PFSK-1 (cell line): Measurements from ENCODE around the gene SLAMF1.

Source experiments
- FOXP2 ChIP-seq: optimal IDR thresholded peaks from 2 replicates; pipeline ENCODE3; 2011; ENCODE audit warnings: borderline replicate concordance, control low read depth, inconsistent platforms; ENCODE audit not compliant: insufficient read depth; ENCODE audit errors: extremely low read length, extremely low read depth
- POLR2AphosphoS5 ChIP-seq: IDR thresholded peaks from 2 replicates; pipeline ENCODE4 v1.6.1; 2012; ENCODE audit warnings: low read depth, mild to moderate bottlenecking, control low read depth, low read length, moderate library complexity
- REST ChIP-seq, 2 experiments: IDR thresholded peaks; 2 replicates each; pipeline versions ENCODE4 v1.6.1 to v1.8.0; 2011 to 2012; ENCODE audit warnings: low read depth in 2 of 2, low read length in 2 of 2, control low read depth in 1 of 2, inconsistent platforms in 1 of 2, mild to moderate bottlenecking in 1 of 2, moderate library complexity in 1 of 2; ENCODE audit not compliant: insufficient read depth in 1 of 2
- SIN3A ChIP-seq: IDR thresholded peaks from 2 replicates; pipeline ENCODE4 v1.6.1; 2012; ENCODE audit warnings: mild to moderate bottlenecking, low read length, moderate library complexity, borderline replicate concordance; ENCODE audit not compliant: insufficient read depth
- TAF1 ChIP-seq: IDR thresholded peaks from 2 replicates; pipeline ENCODE4 v1.6.1; 2012; ENCODE audit warnings: low read length, control low read depth, borderline replicate concordance; ENCODE audit not compliant: insufficient read depth

Gene SLAMF1

GRCh38 chr1:160669802-160670201 is 23.0 kb upstream of the SLAMF1 start:
- TF ChIP-seq SIN3A (no peak), REST (IDR thresholded peaks at IDR 0.05; ENCODE audit: insufficient read depth in 1 of 2, low read depth in 2 of 2, low read length in 2 of 2) (no peak), FOXP2 (no peak), TAF1 (no peak), POLR2AphosphoS5 (no peak)

- TF ChIP-seq REST (IDR thresholded peaks at IDR 0.05; ENCODE audit: insufficient read depth in 1 of 2, low read depth in 2 of 2, low read length in 2 of 2) (no peak), SIN3A (no peak), FOXP2 (no peak), POLR2AphosphoS5 (no peak), TAF1 (no peak)
Observed at GRCh38 chr1:160669276-160669675, 22.4 kb upstream of the SLAMF1 start.

- TF ChIP-seq POLR2AphosphoS5 (no peak), REST (IDR thresholded peaks at IDR 0.05; ENCODE audit: insufficient read depth in 1 of 2, low read depth in 2 of 2, low read length in 2 of 2) (no peak), SIN3A (no peak), FOXP2 (no peak), TAF1 (no peak)
Observed at GRCh38 chr1:160667896-160668295, 21.1 kb upstream of the SLAMF1 start.

- no peak for TF ChIP-seq REST (IDR thresholded peaks at IDR 0.05; ENCODE audit: insufficient read depth in 1 of 2, low read depth in 2 of 2, low read length in 2 of 2)
- TF ChIP-seq TAF1: no peak
- TF ChIP-seq FOXP2: no peak
- no peak for TF ChIP-seq POLR2AphosphoS5
- TF ChIP-seq SIN3A: no peak
Observed at GRCh38 chr1:160666079-160666442, 19.2 kb upstream of the SLAMF1 start.
